HFF-Myc (cell line): ENCODE results near the gene RAB36.
A peak's percentile ranks its signal among the peaks of the same experiment; 100 is the strongest.

Experiments used
- DNase-seq: peaks from one replicate; pipeline ENCODE4 v3.0.0-alpha.2; 2011; ENCODE audit warnings: low read depth; ENCODE audit errors: extremely low read depth
- H3K4me3 ChIP-seq: replicated peaks from 2 replicates; pipeline ENCODE4 v1.5.1; 2011; ENCODE audit warnings: low read depth, mild to moderate bottlenecking, control low read depth, low read length
- TF ChIP-seq, protein P1 (sequence below): IDR thresholded peaks from 2 replicates; pipeline ENCODE4 v1.5.1; 2012; ENCODE audit warnings: mild to moderate bottlenecking, low read depth, low read length, control low read depth; ENCODE audit errors: missing control alignments

RAB36 gene

DNA sequence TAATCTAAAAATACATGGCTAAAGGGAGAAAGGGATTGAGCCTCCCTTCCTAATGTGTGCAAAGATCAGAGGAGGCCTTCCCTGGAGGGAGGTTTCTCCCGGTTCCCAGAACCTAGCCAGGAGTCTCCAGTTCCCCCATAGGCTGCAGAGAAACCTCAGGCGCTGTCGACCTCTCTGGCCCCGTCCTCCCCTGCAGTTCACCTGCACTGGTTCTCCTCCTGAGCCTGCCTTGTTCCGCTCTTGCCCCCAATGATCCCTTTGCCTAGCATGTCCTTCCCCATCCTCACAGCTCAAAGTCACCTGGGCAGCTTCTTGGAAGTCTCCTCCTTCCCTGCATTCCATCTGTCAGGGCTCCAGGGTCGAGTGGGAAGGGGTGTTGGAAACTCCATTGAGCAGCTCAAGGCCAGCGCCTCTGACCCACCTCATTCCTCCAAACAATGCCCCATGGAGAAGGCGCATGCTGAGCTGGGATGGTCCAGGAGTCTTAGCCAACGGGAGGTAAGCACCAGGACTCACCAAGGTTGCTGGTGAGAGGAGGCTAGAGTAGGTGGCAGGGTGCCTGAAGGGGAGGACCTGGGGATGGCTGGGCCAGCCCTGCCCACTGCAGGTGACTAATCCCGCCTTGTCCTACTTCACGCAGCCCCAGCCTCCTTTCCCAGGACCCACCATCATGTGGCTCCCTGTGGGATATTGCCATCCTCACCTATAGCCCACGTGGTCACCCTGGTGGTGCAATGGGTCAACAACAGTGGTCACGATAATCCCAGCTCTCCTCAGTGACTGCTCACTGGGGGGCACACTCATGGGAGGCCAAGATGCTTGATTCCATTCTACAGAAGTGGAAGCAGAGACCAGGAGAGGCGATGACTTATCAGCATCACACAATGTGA, 18.9 kb upstream of the RAB36 start:
- DNase-seq: no peak
- no peak overlapping the region for H3K4me3 ChIP-seq
- TF ChIP-seq, protein P1, sequence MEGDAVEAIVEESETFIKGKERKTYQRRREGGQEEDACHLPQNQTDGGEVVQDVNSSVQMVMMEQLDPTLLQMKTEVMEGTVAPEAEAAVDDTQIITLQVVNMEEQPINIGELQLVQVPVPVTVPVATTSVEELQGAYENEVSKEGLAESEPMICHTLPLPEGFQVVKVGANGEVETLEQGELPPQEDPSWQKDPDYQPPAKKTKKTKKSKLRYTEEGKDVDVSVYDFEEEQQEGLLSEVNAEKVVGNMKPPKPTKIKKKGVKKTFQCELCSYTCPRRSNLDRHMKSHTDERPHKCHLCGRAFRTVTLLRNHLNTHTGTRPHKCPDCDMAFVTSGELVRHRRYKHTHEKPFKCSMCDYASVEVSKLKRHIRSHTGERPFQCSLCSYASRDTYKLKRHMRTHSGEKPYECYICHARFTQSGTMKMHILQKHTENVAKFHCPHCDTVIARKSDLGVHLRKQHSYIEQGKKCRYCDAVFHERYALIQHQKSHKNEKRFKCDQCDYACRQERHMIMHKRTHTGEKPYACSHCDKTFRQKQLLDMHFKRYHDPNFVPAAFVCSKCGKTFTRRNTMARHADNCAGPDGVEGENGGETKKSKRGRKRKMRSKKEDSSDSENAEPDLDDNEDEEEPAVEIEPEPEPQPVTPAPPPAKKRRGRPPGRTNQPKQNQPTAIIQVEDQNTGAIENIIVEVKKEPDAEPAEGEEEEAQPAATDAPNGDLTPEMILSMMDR: no peak

DNA sequence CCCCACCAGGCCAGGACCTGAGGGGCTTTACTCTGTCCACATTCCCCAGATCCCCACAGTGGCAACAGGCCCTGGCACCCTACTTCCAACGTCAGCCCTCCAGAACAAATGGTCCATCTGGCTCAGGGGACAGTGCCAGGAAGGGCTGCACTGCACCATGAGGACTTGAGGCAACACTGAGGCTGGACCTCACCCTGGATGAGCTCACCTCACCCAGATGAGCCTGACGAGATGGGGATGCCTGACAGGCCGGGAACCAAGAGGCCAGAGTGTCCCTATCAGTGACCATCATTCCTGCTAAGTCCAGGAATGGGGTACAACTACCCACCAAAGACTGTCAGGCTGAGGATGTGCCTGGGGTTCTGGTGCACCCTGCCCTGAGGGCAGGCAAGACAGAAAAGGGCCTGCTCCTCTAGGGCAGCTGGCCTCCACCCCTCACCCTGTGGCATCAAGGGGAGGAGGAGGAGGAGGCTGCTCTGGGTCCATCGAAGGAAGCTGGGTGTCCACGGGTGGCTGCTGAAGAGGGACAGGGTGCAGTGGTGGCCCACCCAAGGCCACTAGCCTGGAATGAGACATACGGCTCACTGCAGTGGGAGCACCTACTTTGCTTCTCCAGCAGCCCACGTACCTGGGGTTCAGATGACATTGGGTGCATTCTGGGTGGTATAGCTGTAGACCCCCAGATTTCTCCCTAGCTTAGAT, 18.1 kb upstream of the RAB36 start:
- TF ChIP-seq, protein P1: no peak
- DNase-seq: no peak
- no peak overlapping the region for H3K4me3 ChIP-seq

DNA sequence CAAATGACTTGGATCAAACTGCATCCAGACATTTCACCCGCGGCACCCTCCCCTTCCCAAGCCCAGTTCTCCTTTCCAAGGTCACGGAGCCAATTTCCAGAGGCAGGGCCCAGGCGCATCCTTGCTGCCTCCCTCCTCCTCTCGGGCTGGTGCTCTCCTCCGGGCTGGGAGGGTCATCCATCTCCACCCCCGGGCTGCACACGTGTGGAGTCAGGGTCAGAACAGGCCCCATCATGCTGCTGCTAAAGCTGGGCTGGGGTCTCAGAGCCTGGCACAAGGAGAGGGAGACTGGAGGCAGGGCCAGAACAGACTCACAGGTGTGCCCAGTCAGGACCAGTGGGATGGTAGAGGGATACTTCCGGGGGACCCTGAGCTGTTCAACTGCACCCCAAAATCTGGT, 17.5 kb upstream of the RAB36 start:
- TF ChIP-seq, protein P1: no peak
- no peak for DNase-seq

DNA sequence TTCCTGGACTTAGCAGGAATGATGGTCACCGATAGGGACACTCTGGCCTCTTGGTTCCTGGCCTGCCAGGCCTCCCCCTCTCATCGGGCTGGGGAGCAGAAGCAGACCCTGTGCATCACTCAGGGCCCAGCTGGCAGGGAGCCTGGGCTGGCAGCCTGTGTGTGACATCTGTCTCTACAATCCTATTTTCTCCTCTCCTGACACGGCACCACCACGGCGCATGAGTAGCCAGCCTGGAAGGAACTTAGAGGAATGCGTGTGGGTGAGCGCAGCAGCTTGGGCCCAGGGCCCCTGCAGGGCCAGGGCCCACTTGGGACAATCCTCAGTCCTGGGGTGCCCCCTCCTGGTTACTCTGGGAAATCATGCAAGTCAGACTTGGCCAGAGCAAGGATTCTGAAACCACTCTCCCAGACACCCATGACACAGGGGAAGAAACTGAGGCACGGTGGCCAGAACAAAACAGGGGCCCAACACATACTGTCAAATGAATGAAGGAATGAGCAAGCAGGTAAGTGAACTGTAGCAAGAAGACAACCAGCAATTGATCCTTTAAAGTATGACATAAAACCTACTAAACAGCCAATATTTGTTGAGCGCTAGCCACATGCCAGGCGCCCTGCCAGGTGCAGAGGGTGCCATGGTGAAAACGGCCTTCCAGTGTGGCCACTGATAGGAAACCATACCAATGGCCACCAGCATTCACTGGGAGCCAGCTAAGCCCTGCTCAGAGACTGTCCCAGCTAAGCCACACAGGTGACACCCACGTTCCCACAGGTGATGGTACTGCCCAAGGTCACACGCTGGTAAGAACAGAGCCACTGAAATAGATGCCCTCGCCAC, 16.8 kb upstream of the RAB36 start:
- peak; percentile 40 for DNase-seq
- H3K4me3 ChIP-seq: no peak overlapping the region
- TF ChIP-seq, protein P1: peak; percentile 74

More for the DNA sequence above, 17.5 kb upstream of the RAB36 start:
- H3K4me3 ChIP-seq: no peak overlapping the region

DNA sequence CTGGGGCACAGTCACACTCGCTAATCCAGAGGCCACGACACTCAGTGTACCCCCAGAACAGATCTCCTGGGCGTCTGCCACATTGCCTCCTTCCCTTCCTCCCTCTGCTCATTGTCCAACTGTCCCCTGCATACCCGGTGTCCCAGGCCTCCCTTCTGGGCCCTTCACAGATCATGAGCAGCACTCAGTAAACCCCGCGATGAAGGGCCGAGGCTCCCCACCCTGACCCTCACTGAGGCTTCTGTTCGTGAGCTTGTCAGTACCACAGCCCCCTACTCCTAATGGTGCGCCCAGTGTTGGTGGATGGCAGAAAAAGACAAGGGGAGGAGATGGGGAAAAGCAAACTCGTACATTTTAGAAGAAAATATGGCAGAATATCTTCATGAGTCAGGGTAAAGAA, 16.1 kb upstream of the RAB36 start:
- TF ChIP-seq, protein P1: no peak
- no peak overlapping the region for H3K4me3 ChIP-seq
- no peak for DNase-seq

DNA sequence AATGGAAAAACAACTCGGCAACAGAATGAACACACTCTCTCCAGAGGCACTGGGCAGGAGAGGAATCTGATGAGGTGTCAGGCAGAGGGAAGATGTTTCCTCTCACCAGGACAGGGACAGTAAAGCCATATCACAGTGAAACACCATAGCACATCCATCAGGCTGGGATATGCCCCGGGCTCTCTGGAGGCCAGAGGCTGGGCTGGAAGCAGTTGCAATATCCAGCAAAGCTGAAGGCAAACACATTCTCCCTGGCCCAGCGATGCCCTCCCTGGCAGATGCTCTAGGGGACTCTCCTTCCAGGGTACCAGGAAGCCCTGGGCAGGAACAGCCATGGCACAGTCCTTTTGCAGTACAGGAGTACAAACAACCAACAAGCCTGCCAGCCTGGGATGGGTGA, 14.6 kb upstream of the RAB36 start:
- H3K4me3 ChIP-seq: no peak overlapping the region
- no peak for DNase-seq
- TF ChIP-seq, protein P1: no peak
